CD4-positive, alpha-beta T cell treated with Interleukin-17A for 1 hour (primary cell): ENCODE results near the gene MUSTN1.

Experiments
- DNase-seq: peaks from one replicate; pipeline ENCODE4 v3.0.0-alpha.2; 2020

Gene MUSTN1

DNA sequence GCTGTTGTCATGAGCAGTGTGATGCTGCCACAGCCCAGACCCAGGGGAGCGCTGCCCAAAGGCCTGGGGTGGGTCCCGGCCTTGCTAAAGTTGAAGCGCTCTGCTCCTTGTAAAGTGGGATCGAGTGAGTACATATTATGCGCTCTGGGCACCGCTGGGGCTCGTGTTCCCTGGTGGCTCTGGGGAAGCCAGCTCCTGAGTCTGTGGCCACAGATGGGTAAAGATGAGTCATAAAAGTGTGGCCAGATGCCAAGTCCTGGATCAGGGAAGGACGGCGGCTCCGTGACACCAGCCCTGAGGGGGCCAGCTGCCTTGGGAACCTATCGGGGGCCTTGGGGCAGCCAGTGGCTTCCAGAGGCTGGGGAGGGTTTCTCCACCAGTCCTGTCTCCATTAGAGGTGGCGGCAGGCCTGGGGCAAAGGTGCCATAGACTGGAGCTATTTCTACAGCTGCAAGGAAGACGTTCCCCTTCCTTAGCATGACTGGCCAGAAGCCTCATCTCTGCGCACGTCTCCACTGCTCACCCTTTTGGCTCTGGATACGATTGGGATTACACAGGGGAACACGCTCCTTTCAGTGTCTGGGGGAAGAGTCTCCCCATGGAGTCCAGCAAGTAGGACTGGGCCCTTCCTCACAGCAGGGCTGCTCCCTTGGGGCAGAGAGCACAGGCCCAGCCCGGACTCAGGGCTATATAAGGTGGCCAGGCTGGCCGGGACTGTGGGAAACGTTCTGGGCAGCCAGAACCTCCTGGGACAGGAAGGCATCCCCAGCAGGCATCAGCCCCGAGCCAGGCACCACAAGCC, 3.1 kb downstream of the MUSTN1 start:
- DNase-seq: no peak

- DNase-seq: no peak
Measured at GRCh38 chr3:52830535-52831258, 4.1 kb downstream of the MUSTN1 start, which contains the start of gene ITIH4. TSS of gene ITIH4 (minus strand) at chr3:52830672. CDS start at chr3:52830642, 30 bp downstream.

DNA sequence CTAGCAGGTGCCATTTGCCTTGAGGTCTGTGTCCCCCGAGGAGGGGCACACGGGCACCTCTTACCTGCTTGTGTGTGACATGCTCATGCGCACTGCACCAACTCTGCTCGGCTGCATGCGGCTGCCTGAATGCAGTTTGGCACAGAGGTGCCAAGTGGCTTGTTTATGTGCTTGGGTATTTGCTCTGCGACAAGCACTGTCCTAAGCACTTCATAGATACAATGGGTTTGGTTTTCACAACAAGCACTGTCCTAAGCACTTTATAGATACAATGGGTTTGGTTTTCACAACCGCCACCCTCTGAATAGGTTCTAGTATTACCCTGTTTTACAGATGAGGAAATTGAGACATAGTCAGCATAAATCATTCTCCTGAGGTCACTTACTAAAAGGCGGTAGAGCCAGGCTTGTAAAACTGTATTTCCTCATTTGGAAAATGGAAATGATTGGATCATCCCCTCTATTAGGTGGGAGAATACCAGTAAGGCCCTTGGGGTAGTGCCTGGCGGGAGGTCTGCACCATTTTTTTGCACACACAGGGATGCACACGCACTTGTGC, 4.8 kb downstream of the MUSTN1 start:
- no peak for DNase-seq

DNA sequence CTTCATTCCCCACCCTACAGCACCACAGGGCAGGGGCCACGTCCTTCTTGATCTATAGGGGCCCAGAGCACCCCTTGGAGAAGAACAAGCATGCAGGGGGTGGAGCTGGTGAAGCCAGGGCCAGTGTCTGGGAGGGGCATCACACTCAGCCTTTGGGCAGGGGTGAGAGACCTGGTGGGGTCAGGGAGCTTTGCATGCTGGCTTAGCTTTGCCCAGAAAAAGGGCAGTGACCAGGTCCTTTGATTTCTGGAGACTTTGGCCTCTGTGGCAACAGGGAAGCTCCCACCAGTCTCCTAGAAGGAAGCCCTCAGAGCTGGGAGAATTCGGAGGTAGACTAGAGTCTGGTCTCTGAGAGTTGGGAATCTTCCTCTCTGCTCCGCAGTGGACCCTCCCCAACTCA, 5.3 kb downstream of the MUSTN1 start:
- DNase-seq: no peak

- no peak for DNase-seq
Measured at GRCh38 chr3:52827866-52828376, 6.9 kb downstream of the MUSTN1 start.

GRCh38 chr3:52827441-52827840, 7.4 kb downstream of the MUSTN1 start:
- DNase-seq: no peak

DNA sequence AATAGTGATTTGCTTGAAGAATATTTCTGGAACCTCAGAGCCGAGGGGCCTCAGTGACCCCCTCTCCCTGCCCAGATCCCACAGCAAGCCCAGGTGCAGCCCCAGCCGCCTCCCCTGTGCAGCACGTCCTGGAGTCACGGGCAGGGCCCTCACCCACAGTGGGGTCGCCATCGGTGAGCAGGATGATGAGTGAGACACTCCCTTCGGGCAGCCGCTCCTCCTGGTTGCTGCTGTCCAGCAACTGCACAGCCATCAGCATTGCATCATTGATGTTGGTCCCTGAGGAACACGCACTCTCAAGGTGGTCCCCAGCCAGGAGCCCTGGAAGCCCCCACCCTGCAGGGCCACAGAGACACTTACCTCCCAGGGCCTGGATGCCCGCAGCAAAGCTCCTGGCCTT, 10.8 kb downstream of the MUSTN1 start:
- no peak for DNase-seq

DNA sequence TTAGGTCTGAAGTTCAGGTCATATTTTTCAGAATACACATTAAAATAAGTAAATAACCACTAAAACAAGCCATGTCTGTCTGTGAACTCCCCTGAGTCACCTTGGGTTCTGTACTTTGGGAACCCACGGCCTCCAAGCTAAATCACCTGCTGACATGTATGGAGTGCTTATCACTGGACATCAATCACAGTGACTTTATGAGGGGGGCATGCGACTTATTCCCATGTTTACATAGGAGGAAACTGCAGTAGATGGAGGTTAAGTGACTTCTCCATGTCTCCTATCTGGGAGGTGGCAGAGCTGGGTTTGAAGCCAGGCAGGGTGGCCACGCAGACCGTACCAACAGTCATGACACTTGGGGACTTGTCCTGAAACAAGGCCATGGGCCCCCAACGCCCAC, 12.5 kb downstream of the MUSTN1 start:
- DNase-seq: no peak

- DNase-seq: no peak
Measured at GRCh38 chr3:52820736-52821135, 14.1 kb downstream of the MUSTN1 start.

DNA sequence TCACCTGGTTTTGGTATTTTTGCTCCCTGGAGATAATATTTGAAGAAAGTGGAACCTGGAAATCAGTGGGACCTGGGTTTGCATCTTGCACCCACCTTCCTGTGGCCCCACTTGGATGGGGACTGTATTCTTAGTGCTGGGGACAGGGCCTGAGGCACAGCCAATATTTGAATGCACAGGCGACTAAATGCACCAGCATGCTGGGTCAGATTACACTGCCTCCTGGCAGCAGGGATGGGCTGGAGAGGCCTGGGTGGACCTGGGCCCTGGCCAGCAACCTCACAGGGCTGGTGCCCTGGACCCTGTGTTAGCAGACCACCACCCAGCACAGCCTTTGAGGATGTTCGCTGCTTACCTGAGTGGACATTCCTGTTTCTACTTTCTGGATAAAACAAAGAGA, 14.9 kb downstream of the MUSTN1 start:
- DNase-seq: no peak

DNA sequence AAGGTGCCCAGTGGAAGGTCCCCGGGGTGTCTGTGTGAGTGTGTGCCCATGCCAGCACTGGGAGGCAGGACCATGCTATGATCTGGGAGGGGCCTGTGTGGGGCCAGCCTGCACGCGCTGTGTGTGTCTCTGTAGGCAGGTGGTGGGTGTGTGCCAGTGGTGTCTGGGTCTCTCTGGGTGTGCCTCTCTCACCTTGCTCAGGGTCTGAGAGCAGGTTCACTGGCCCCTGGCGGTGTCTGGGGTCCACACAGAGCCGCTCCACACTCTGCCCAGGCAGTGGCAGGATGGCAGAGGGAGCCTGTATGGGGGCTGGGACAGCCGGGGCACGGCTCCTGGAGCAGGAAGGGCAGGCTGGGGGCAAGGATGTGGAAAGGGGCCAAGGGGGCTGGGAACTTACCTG, 17.0 kb downstream of the MUSTN1 start:
- DNase-seq: no peak

DNA sequence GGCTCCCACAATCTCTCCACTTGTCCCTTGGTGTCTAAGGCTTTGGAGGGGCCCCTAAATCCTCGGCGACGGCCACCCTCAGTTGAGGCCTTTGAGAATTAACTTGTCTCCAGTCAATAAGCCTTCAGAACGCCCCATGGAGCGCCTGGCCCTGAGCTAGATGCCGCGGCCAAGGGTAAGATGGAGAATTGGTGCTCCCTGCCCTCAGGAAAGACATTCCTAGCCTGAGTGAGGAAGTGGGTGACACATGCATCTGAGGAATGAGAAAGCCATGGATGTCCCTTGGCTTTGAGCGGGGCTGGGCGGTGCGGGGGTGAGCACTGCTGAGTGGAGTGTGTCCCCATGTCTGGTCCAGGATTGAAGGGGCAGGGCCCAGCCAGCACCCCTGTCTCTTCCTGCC, 17.6 kb downstream of the MUSTN1 start:
- no peak for DNase-seq

- no peak for DNase-seq
Measured at GRCh38 chr3:52816654-52817053, 18.2 kb downstream of the MUSTN1 start.

DNA sequence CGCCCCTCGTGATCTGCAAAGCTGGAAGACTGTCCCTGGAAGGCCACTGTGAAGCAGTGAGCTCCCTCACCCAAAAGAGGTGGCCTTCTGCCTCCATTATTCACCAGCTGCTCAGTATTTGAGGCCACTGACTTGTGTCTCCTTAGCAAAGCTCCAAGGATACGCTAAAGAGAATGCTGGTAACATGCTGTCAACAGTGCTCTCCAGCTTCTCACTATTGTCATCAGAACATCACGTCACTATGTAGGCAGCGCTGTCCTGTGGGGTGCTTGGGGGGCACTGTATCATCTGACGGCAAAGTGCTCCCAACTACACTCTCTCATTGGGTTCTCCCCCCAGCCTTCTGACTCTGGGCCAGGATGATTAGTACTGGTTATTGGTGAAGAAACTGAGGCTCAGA, 18.6 kb downstream of the MUSTN1 start:
- DNase-seq: no peak

GRCh38 chr3:52813810-52814209, 21.0 kb downstream of the MUSTN1 start:
- DNase-seq: no peak

DNA sequence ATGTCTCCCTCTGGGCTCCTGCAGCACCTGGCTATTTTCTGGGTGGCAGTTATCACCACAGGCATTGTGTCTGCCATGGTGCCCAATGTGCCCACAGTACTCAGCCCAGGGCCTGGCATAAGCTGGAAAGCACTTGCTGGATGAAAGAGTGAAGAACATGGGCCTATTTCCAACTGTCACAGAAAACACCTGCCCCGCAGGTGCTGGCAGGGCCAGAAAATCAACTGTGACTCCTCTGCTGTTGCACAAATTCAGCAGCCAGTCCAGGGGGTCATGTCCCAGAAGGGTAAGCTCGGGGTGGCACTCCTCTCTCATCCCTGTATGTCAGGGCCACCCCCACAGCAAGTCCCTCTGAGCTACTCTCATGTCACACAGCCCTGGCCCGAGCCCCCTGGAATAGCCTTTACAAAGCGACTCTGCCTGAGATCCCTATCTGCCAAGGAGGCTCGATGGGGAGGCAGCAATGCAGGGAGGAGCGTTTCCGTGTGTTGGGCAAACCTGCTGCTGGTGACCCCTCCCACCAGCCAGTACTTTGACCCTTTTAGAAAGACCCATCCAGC, 23.3 kb downstream of the MUSTN1 start:
- DNase-seq: no peak

DNA sequence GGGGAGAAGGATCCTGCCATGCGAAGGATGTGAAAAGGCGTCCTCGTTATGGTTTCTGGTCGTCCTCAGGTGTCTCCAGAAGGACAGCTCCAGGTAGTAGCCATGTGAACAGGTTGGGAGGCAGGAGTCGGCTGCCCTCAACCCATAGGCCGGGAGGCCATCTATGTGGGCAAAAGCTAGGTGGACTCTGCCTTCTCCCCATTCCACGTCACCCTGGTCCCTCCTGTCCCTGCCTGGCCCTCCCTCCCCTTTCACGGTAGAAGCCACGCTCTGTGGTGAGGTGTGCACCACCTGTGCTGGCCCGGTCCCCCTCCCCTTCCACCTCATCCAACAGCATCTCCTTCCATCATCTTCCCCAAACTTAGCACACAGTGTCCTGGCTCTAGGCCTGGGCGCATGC, 23.9 kb downstream of the MUSTN1 start:
- DNase-seq: no peak

DNA sequence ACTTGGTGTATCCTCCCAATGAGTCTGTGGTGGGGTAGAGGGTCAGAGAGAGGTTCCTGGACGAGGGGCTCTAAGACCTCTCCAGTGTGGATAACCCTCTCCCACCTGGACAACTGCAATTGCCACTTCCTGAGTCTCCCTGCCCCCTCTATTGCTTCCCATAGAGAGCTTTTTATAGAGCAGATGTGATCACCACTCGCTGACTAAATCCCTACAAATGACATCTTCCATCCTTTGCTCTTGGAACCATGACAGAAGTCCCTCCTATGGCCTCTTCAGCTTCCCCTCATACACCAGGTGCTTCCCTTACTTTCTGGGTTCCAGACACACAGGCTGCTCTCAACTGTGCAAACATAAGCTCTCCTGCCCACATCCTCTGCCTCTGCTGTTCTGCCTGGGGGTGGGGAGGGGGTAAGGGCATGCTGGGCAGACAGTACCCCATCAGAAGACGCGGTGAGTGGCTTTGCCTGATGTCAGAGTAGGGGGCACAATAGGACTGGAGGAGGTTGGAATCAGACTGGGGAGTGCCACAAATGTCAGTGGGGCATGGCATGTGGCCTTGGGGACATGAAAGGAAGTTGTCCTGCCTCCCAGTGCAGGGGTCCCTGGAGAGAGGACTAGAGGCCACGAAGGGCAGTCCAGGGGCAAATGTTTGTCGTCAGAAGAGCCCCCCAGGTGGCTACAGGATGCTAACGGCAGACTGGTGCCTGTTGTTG, 25.0 kb downstream of the MUSTN1 start:
- DNase-seq: no peak

DNA sequence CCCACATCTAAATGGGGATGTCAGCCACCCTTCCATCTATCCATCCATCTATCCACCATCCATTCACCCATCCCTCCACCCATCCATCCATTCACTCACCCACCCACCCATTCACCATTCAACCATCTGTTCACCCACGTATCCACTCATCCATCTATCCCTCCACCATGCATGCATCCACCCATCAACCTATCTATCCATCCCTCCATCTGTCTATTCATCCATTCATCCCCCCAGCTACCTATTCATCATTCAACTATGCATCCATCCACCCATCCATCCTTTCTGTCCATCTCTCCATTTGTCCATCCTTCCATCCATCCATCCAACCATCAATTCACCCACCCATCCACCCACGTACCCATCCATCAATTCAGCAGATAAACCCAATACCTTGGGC, 25.7 kb downstream of the MUSTN1 start:
- no peak for DNase-seq

GRCh38 chr3:52805270-52806039, 29.4 kb downstream of the MUSTN1 start:
- DNase-seq: no peak

- no peak for DNase-seq
Measured at GRCh38 chr3:52801839-52802238, 33.0 kb downstream of the MUSTN1 start.

- DNase-seq: no peak
Measured at GRCh38 chr3:52800079-52800478, 34.7 kb downstream of the MUSTN1 start.
